Stimulated activated naive CD8-positive, alpha-beta T cell treated with anti-CD3 and anti-CD28 coated beads, Interleukin-15, Interleukin-2, amounts not matched to agents 100 U/mL and 50 U/mL, for 24 hours (primary cell): ENCODE data around the gene BCL2L13.
"Not testable (repeated sequence)": the region's sequence is repeated elsewhere in the genome, so short reads cannot be mapped to it uniquely, and the experiment has no call there.

ENCODE experiments used
- ATAC-seq: fragments of 150-1000 bp; cut with Tn5 transposase; one replicate; pipeline ENCODE4 v1.10.0; 2021
- DNase-seq: peaks from one replicate; pipeline ENCODE4 v3.0.0; 2021

The BCL2L13 gene

GRCh38 chr22:17638432-17639246 lies at the start of gene BCL2L13:
BCL2L13 (plus strand) TSS chr22:17638757; CDS start chr22:17655712, 16,955 bp downstream.
- peak; percentile 98 for ATAC-seq

GRCh38 chr22:17589810-17590375 lies 48.7 kb upstream of the BCL2L13 start:
- no peak for ATAC-seq
- DNase-seq: no peak

More at GRCh38 chr22:17638432-17639246, at the start of gene BCL2L13:
- DNase-seq: peak; percentile 91

GRCh38 chr22:17590586-17590985 lies 48.0 kb upstream of the BCL2L13 start:
- ATAC-seq (no peak), DNase-seq (no peak)

- DNase-seq (no peak), ATAC-seq (no peak)
Observed at GRCh38 chr22:17592201-17592600, 46.4 kb upstream of the BCL2L13 start.

GRCh38 chr22:17596226-17596625 lies 42.3 kb upstream of the BCL2L13 start:
- DNase-seq (no peak), ATAC-seq (no peak)

- ATAC-seq (no peak), DNase-seq (no peak)
Observed at GRCh38 chr22:17597217-17597616, 41.3 kb upstream of the BCL2L13 start.

- no peak for DNase-seq
- no peak for ATAC-seq
Observed at GRCh38 chr22:17598318-17598717, 40.2 kb upstream of the BCL2L13 start.

- DNase-seq (no peak), ATAC-seq (no peak)
Observed at GRCh38 chr22:17601031-17601430, 37.5 kb upstream of the BCL2L13 start.

GRCh38 chr22:17603668-17604067 lies 34.9 kb upstream of the BCL2L13 start:
- DNase-seq (no peak), ATAC-seq (no peak)

GRCh38 chr22:17606496-17606895 lies 32.1 kb upstream of the BCL2L13 start:
- ATAC-seq (no peak), DNase-seq (no peak)

- ATAC-seq: no peak
- DNase-seq: no peak
Observed at GRCh38 chr22:17607891-17608521, 30.6 kb upstream of the BCL2L13 start.

- ATAC-seq: no peak
- no peak for DNase-seq
Observed at GRCh38 chr22:17612057-17612456, 26.5 kb upstream of the BCL2L13 start.

- DNase-seq (no peak), ATAC-seq (no peak)
Observed at GRCh38 chr22:17613280-17613679, 25.3 kb upstream of the BCL2L13 start.

GRCh38 chr22:17627961-17628405 lies 10.6 kb upstream of the BCL2L13 start:
- ATAC-seq (no peak), DNase-seq (no peak)

GRCh38 chr22:17628406-17629172 lies 10.0 kb upstream of the BCL2L13 start, which contains the start of gene ATP6V1E1:
ATP6V1E1 (minus strand) TSS chr22:17628749; CDS start chr22:17628635, 114 bp downstream.
- peak; percentile 94 for DNase-seq
- ATAC-seq: peak; percentile 100

GRCh38 chr22:17629173-17629489 lies 9.4 kb upstream of the BCL2L13 start:
- DNase-seq (no peak), ATAC-seq (no peak)

- DNase-seq: no peak
- ATAC-seq: no peak
Observed at GRCh38 chr22:17629641-17630040, 8.9 kb upstream of the BCL2L13 start.

- DNase-seq (no peak), ATAC-seq (no peak)
Observed at GRCh38 chr22:17631076-17631565, 7.4 kb upstream of the BCL2L13 start.

- no peak for DNase-seq
Observed at GRCh38 chr22:17633217-17633997, 5.2 kb upstream of the BCL2L13 start.

GRCh38 chr22:17633998-17634323 lies 4.6 kb upstream of the BCL2L13 start:
- no peak for ATAC-seq
- no peak for DNase-seq

More at GRCh38 chr22:17633217-17633997, 5.2 kb upstream of the BCL2L13 start:
- no peak for ATAC-seq

- DNase-seq (no peak), ATAC-seq (no peak)
Observed at GRCh38 chr22:17634696-17635095, 3.9 kb upstream of the BCL2L13 start.

GRCh38 chr22:17636850-17637249 lies 1.7 kb upstream of the BCL2L13 start:
- not testable (repeated sequence) for DNase-seq, ATAC-seq
